Panc1 (cell line): Measurements from ENCODE around the gene PLD2. TPM values are rescaled to one million over a fixed set of nuclear protein-coding genes. Genes with fewer than 3 reads are reported as not detected.

Experiments
- ATAC-seq: fragments of 200-7000 bp; cut with Tn5 transposase; 2 replicates; pipeline ENCODE4 v1.9.1; 2020; ENCODE audit warnings: mild to moderate bottlenecking, moderate library complexity
- BruUV-seq: library from RNA; stranded (reverse); fragments of 400-500 nt; replicated peaks from 2 replicates; lab custom pipeline; 2021; lab: Mats Ljungman, UMichigan
- CTCF ChIA-PET: fragments of 300-600 bp; sonication (Branson Sonifier 250); formaldehyde crosslinking; loops from one replicate; lab custom pipeline; 2022; ENCODE audit warnings: antibody characterized with exemption; lab: Charles Lee
- POLR2A ChIA-PET: fragments of 300-600 bp; sonication (Branson Sonifier 250); formaldehyde crosslinking; loops from one replicate; lab custom pipeline; 2022; ENCODE audit warnings: antibody characterized with exemption; lab: Charles Lee
- DNase-seq: peaks from one replicate; pipeline ENCODE4 v3.0.0-alpha.2; 2010; ENCODE audit warnings: low read depth, low spot score
- H3K27ac ChIP-seq: 2 replicates; pipeline ENCODE4 v1.5.1; 2011; ENCODE audit warnings: mild to moderate bottlenecking, low read length, inconsistent platforms
- H3K27me3 ChIP-seq: fragments of 200-500 bp; sonication (Bioruptor generic); 2 replicates; pipeline ENCODE4 v1.6.0; 2014; ENCODE audit warnings: low read length, inconsistent platforms; ENCODE audit not compliant: control insufficient read depth, insufficient read depth
- H3K36me3 ChIP-seq: fragments of 200-500 bp; sonication (Bioruptor generic); 2 replicates; pipeline ENCODE4 v1.5.1; 2014; ENCODE audit warnings: inconsistent platforms, mild to moderate bottlenecking, low read length, moderate library complexity; ENCODE audit not compliant: control insufficient read depth, insufficient read depth
- H3K4me1 ChIP-seq: 2 replicates; pipeline ENCODE4 v1.5.1; 2011; ENCODE audit warnings: inconsistent platforms, mild to moderate bottlenecking, low read length, moderate library complexity; ENCODE audit not compliant: control insufficient read depth, insufficient read depth
- H3K4me3 ChIP-seq, 2 experiments: 2 replicates each; pipeline ENCODE4 v1.5.1; 2011 to 2012; ENCODE audit warnings: low read depth in 2 of 2, low read length in 2 of 2, mild to moderate bottlenecking in 2 of 2, inconsistent platforms in 1 of 2, moderate library complexity in 1 of 2
- H3K9me3 ChIP-seq: fragments of 200-500 bp; sonication (Bioruptor generic); 2 replicates; pipeline ENCODE4 v1.5.1; 2014; ENCODE audit warnings: low read depth, mild to moderate bottlenecking, inconsistent platforms, low read length, moderate library complexity; ENCODE audit not compliant: control insufficient read depth, insufficient read depth
- CTCF ChIP-seq: fragments of 450-650 bp; IDR thresholded peaks from 2 replicates; pipeline ENCODE4 v1.5.1; 2017; ENCODE audit warnings: mild to moderate bottlenecking
- POLR2AphosphoS5 ChIP-seq: IDR thresholded peaks from 2 replicates; pipeline ENCODE4 v1.6.1; 2012; ENCODE audit warnings: mild to moderate bottlenecking, low read depth, low read length, moderate library complexity
- REST ChIP-seq, 2 experiments: IDR thresholded peaks; 2 replicates each; pipeline ENCODE4 v1.6.1; 2011 to 2012; ENCODE audit warnings: low read depth in 2 of 2, control low read depth in 1 of 2, low read length in 1 of 2, mild to moderate bottlenecking in 1 of 2, moderate library complexity in 1 of 2; ENCODE audit not compliant: insufficient read depth in 1 of 2
- SIN3A ChIP-seq: IDR thresholded peaks from 2 replicates; pipeline ENCODE4 v1.6.1; 2012; ENCODE audit warnings: low read depth, mild to moderate bottlenecking, low read length, moderate library complexity, borderline replicate concordance; ENCODE audit not compliant: insufficient read depth
- TCF7L2 ChIP-seq: IDR thresholded peaks from 2 replicates; pipeline ENCODE4 v1.6.1; 2011; ENCODE audit warnings: mild to moderate bottlenecking, low read depth, low read length, inconsistent platforms
- in situ Hi-C: cut with HindIII; loops from 2 replicates; pipeline ENCODE4 v1.10.0; 2016; ENCODE audit warnings: low sequenced_read_pairs, low pct_unique_long_range_greater_than_20kb
- intact Hi-C: fragments of 100-400 bp; cut with micrococcal nuclease; formaldehyde crosslinking; loops from one replicate; pipeline ENCODE4 v1.10.0; 2022; ENCODE audit not compliant: unreplicated experiment
- total RNA-seq: library from RNA; stranded (reverse); gene quantifications from one replicate; pipeline ENCODE4 v1.2.1, GENCODE V29; 2021; ENCODE audit not compliant: unreplicated experiment

Gene PLD2
- total RNA-seq, 1 experiment from 2014 or later, result 40.2 TPM

- no TSS peak for BruUV-seq
- no peaks in the 10 kb centered on the region; the same call in 1 of the 2 replicates for H3K4me1 ChIP-seq
- no peak for DNase-seq
Measured at GRCh38 chr17:4853208-4853671, 46.3 kb downstream of the PLD2 start.

GRCh38 chr17:4854111-4854681 lies 47.2 kb downstream of the PLD2 start:
- H3K27ac ChIP-seq, result no peak overlapping the region
- H3K27me3 ChIP-seq, result no peaks in the 10 kb centered on the region
- TF ChIP-seq TCF7L2, result no peak
- TF ChIP-seq CTCF, result no peak
- TF ChIP-seq POLR2AphosphoS5, result no peak
- TF ChIP-seq REST (IDR thresholded peaks at IDR 0.05; ENCODE audit: insufficient read depth in 1 of 2, low read depth in 2 of 2, low read length in 1 of 2), result no peak
- no peak for TF ChIP-seq SIN3A
- H3K4me3 ChIP-seq, result no peak overlapping the region
- no peak for ATAC-seq
- in situ Hi-C loops, result no loop called here
- H3K9me3 ChIP-seq, result no peaks in the 10 kb centered on the region
- intact Hi-C loops, result no loop called here
- ChIA-PET POLR2A (no interaction called here), CTCF (no interaction called here)
- no peaks in the 10 kb centered on the region; the same call in 1 of the 2 replicates for H3K4me1 ChIP-seq
- BruUV-seq, result no TSS peak
- no peak for DNase-seq
- no peaks in the 10 kb centered on the region for H3K36me3 ChIP-seq

More at GRCh38 chr17:4853208-4853671, 46.3 kb downstream of the PLD2 start:
- Histone ChIP-seq H3K36me3 (no peaks in the 10 kb centered on the region), H3K27ac (no peak overlapping the region), H3K27me3 (no peaks in the 10 kb centered on the region), H3K4me3 (no peak overlapping the region), H3K9me3 (no peaks in the 10 kb centered on the region)
- intact Hi-C loops (no loop called here), in situ Hi-C loops (no loop called here)
- ChIA-PET CTCF (no interaction called here), POLR2A (no interaction called here)
- ATAC-seq, result no peak
- TF ChIP-seq CTCF, result no peak
- no peak for TF ChIP-seq REST (IDR thresholded peaks at IDR 0.05; ENCODE audit: insufficient read depth in 1 of 2, low read depth in 2 of 2, low read length in 1 of 2)
- TF ChIP-seq SIN3A, result no peak
- no peak for TF ChIP-seq TCF7L2
- TF ChIP-seq POLR2AphosphoS5, result no peak
